Mesodermal cell (in vitro differentiated cells): ENCODE data around the gene PWWP2B.

Source experiments
- H3K27ac ChIP-seq: 2 replicates; pipeline ENCODE4 v1.7.0; 2013; ENCODE audit warnings: mild to moderate bottlenecking, low read depth, low read length, moderate library complexity; ENCODE audit not compliant: severe bottlenecking
- H3K36me3 ChIP-seq: 2 replicates; pipeline ENCODE4 v1.7.1; 2013; ENCODE audit warnings: mild to moderate bottlenecking, low read length, moderate library complexity; ENCODE audit not compliant: control insufficient read depth, insufficient read depth
- H3K4me1 ChIP-seq: one replicate; pipeline ENCODE4 v1.7.1; 2013; ENCODE audit warnings: mild to moderate bottlenecking, low read length; ENCODE audit not compliant: insufficient read depth, control insufficient read depth, poor library complexity, severe bottlenecking
- H3K4me3 ChIP-seq: 2 replicates; pipeline ENCODE4 v1.7.0; 2013; ENCODE audit warnings: low read length, control low read depth, mild to moderate bottlenecking; ENCODE audit not compliant: insufficient read depth, poor library complexity, severe bottlenecking; ENCODE audit errors: extremely low read depth
- H3K9me3 ChIP-seq: 2 replicates; pipeline ENCODE4 v1.7.1; 2013; ENCODE audit warnings: mild to moderate bottlenecking, low read length, moderate library complexity; ENCODE audit not compliant: control insufficient read depth
- WGBS, 2 experiments: methylation state at CpG; one replicate each; pipeline ENCODE4 v1.1.5; 2013; ENCODE audit warnings: missing lambda C conversion rate in 2 of 2; ENCODE audit not compliant: insufficient coverage in 2 of 2; 5-methylcytosine and 5-hydroxymethylcytosine counted together

Gene PWWP2B

GRCh38 chr10:132364594-132364970 is 32.4 kb upstream of the PWWP2B start:
- 86% methylated on average over 6 of the region's 14 CpGs; no CpG with 5 or more reads in 1 of the 2 experiments for WGBS, 2 experiments
- H3K27ac ChIP-seq = no peak overlapping the region

DNA sequence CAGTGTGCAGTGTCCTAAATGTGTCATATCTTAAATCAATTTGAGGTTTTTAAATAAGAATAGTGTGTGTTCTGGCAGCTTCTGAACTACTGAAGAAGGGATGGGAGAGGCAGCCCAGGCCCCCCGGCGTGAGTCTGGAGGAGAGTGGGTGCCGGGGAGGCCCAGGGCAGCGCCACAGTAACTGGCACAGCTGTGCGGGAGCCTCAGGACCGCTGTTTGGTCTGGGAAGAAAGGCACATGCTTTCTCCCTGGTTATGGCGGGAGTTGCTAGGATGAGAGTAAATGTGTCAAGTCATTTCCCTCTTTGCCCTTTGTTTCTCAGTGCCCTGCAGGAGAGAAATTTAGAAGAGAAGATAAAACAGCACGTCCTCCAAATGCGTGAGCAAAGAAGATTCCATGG is 31.9 kb upstream of the PWWP2B start:
- Histone ChIP-seq H3K27ac (no peak overlapping the region), H3K36me3 (peaks cover 21% of the 10 kb centered on the region), H3K4me1 (peaks cover 2% of the 10 kb centered on the region), H3K4me3 (no peak overlapping the region), H3K9me3 (no peaks in the 10 kb centered on the region)
- 76 to 91% methylated on average over 3 to 9 of the region's 9 CpGs for WGBS, 2 experiments

More at GRCh38 chr10:132364594-132364970, 32.4 kb upstream of the PWWP2B start:
- peaks cover 2% of the 10 kb centered on the region for H3K4me1 ChIP-seq
- no peaks in the 10 kb centered on the region for H3K9me3 ChIP-seq
- H3K4me3 ChIP-seq = no peak overlapping the region
- peaks cover 21% of the 10 kb centered on the region for H3K36me3 ChIP-seq

GRCh38 chr10:132366006-132366405 is 31.0 kb upstream of the PWWP2B start:
- H3K27ac ChIP-seq = no peak overlapping the region
- H3K36me3 ChIP-seq = peaks cover 21% of the 10 kb centered on the region
- no peak overlapping the region for H3K4me3 ChIP-seq
- H3K9me3 ChIP-seq = no peaks in the 10 kb centered on the region
- H3K4me1 ChIP-seq = peaks cover 2% of the 10 kb centered on the region
- WGBS, 2 experiments = 95 to 99% methylated on average over 7 to 8 of the region's 8 CpGs

GRCh38 chr10:132366499-132366898 is 30.5 kb upstream of the PWWP2B start:
- H3K36me3 ChIP-seq = peaks cover 21% of the 10 kb centered on the region
- H3K4me3 ChIP-seq = no peak overlapping the region
- WGBS, 2 experiments = 86 to 90% methylated on average over 7 to 8 of the region's 9 CpGs

GRCh38 chr10:132368391-132368790 is 28.6 kb upstream of the PWWP2B start:
- no peak overlapping the region for H3K27ac ChIP-seq
- no peak overlapping the region for H3K4me3 ChIP-seq
- H3K36me3 ChIP-seq = peaks cover 19% of the 10 kb centered on the region
- WGBS, 2 experiments = no CpG with 5 or more reads among the region's 4 CpGs
- peaks cover 2% of the 10 kb centered on the region for H3K4me1 ChIP-seq
- H3K9me3 ChIP-seq = no peaks in the 10 kb centered on the region

More at GRCh38 chr10:132366499-132366898, 30.5 kb upstream of the PWWP2B start:
- no peak overlapping the region for H3K27ac ChIP-seq
- H3K9me3 ChIP-seq = no peaks in the 10 kb centered on the region
- H3K4me1 ChIP-seq = peaks cover 2% of the 10 kb centered on the region

- Histone ChIP-seq H3K4me1 (peaks cover 2% of the 10 kb centered on the region), H3K27ac (no peak overlapping the region), H3K9me3 (no peaks in the 10 kb centered on the region), H3K36me3 (peaks cover 19% of the 10 kb centered on the region), H3K4me3 (no peak overlapping the region)
- 77 to 91% methylated on average over 6 to 8 of the region's 9 CpGs for WGBS, 2 experiments
Measured at GRCh38 chr10:132368881-132369635, 27.9 kb upstream of the PWWP2B start.

- Histone ChIP-seq H3K36me3 (peaks cover 19% of the 10 kb centered on the region), H3K27ac (no peak overlapping the region), H3K9me3 (no peaks in the 10 kb centered on the region), H3K4me3 (no peak overlapping the region), H3K4me1 (peaks cover 2% of the 10 kb centered on the region)
- 87 to 88% methylated on average over 11 to 13 of the region's 13 CpGs for WGBS, 2 experiments
Measured at GRCh38 chr10:132369636-132370185, 27.3 kb upstream of the PWWP2B start.

DNA sequence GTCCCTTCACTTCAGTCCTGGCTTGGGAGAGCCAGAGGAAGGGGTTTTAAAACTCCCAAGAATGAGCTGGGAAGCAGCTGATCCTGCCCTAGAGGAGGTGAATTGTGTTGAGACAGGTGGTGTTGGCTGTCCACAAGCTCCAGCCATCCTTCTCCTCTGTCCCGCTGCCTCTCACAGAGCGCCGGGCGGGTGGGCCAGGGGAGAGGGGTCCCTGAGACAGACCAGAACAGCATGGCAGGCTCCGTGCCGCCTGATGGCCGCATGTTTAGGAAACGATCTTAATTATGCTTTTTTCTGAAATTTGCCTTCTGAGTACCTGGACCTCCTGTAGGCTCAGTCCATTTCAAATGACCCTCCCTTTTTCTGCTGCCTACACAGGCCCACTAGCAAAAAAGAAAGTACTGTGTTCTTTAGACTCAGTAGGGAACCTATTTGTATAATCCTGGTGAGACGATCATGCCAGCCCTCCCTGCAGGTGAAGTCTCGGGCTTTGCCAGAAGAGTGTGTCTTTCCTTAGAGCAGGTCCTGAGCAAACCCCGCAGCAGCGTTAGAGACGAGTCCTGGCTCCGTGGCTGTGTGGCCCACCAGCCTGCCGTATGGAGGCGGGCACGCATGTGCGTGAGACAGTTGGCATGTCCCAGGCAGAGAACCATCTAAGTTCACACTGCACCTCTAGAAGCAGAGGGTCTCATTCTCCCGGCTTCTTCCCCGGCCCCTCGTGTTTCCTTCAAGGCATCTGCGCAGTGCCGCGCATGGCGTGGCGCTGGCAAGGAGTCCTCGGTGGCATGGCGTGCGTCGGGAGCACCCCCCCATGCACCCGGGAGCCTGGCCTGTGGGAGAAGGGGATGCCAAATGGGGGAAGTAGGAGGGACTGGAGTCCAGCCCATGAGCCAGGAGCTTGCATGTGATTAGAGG is 26.3 kb upstream of the PWWP2B start:
- Histone ChIP-seq H3K27ac (no peak overlapping the region), H3K36me3 (peaks cover 12% of the 10 kb centered on the region), H3K9me3 (no peaks in the 10 kb centered on the region), H3K4me3 (no peak overlapping the region), H3K4me1 (peaks cover 2% of the 10 kb centered on the region)
- WGBS, 2 experiments = 88 to 97% methylated on average over 18 to 31 of the region's 31 CpGs

DNA sequence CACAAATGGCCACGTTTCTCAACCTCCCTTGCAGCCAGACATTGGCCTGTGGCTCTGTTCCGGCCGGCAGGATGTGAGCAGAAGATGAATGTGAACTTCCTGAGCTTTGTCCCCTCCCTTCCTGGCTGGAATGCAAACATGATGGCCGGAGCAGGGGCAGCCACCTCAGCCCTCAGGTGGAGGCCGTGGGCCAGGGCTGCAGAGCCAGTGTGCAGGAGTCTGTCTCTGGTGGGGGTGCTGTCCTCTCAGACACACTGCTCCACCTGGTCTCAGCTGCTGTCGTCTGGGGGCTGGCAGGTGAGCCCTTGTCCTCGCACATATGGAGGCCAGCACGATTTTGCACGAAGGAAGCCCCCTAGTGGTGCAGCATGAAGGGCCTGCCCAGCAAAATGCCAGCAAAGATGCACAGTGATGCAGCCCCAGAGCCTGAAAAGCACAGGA is 25.3 kb upstream of the PWWP2B start:
- 62 to 91% methylated on average over 4 to 5 of the region's 9 CpGs for WGBS, 2 experiments
- no peaks in the 10 kb centered on the region for H3K9me3 ChIP-seq
- no peak overlapping the region for H3K4me3 ChIP-seq

GRCh38 chr10:132372516-132373095 is 24.4 kb upstream of the PWWP2B start:
- 93 to 95% methylated on average over 15 to 16 of the region's 16 CpGs for WGBS, 2 experiments
- H3K36me3 ChIP-seq = no peaks in the 10 kb centered on the region
- no peaks in the 10 kb centered on the region for H3K9me3 ChIP-seq
- no peak overlapping the region for H3K27ac ChIP-seq
- H3K4me1 ChIP-seq = peaks cover 2% of the 10 kb centered on the region
- no peak overlapping the region for H3K4me3 ChIP-seq

More for the DNA sequence above, 25.3 kb upstream of the PWWP2B start:
- Histone ChIP-seq H3K36me3 (peaks cover 3% of the 10 kb centered on the region), H3K27ac (no peak overlapping the region), H3K4me1 (peaks cover 2% of the 10 kb centered on the region)
